Activated B cell treated with CpG ODN at 0.5 μM for 24 hours (primary cell): Measurements from ENCODE around the gene FRA10AC1. TPM values are rescaled to one million over a fixed set of nuclear protein-coding genes. Genes with fewer than 3 reads are reported as not detected.

Experiments
- ATAC-seq: fragments of 200-7000 bp; cut with Tn5 transposase; one replicate; pipeline ENCODE4 v1.10.0; 2021; ENCODE audit warnings: low read depth, mild to moderate bottlenecking, moderate library complexity
- CTCF ChIA-PET: fragments of 350-600 bp; sonication (Branson Sonifier 250); formaldehyde crosslinking; loops from one replicate; lab custom pipeline; 2021; ENCODE audit warnings: antibody characterized with exemption; lab: Charles Lee
- POLR2A ChIA-PET: fragments of 350-600 bp; sonication (Branson Sonifier 250); formaldehyde crosslinking; loops from one replicate; lab custom pipeline; 2021; ENCODE audit warnings: antibody characterized with exemption; lab: Charles Lee
- DNase-seq: peaks from one replicate; pipeline ENCODE4 v3.0.0; 2022
- H3K27ac Mint-ChIP-seq: one replicate; pipeline ENCODE4 v1.8.0; 2020; ENCODE audit warnings: mixed read lengths
- H3K27me3 Mint-ChIP-seq: one replicate; pipeline ENCODE4 v1.8.0; 2021; ENCODE audit warnings: mixed read lengths
- H3K36me3 Mint-ChIP-seq: one replicate; pipeline ENCODE4 v1.8.0; 2021; ENCODE audit warnings: low read depth, mixed read lengths
- H3K4me1 Mint-ChIP-seq: one replicate; pipeline ENCODE4 v1.8.0; 2021; ENCODE audit warnings: mixed read lengths
- H3K4me3 Mint-ChIP-seq: one replicate; pipeline ENCODE4 v1.8.0; 2020; ENCODE audit warnings: mild to moderate bottlenecking, mixed read lengths
- H3K9me3 Mint-ChIP-seq: one replicate; pipeline ENCODE4 v1.8.0; 2020; ENCODE audit warnings: mixed read lengths
- CTCF ChIP-seq: fragments of 200-600 bp; IDR thresholded peaks from one replicate; pipeline ENCODE4 v1.8.0; 2022; ENCODE audit warnings: antibody characterized with exemption, mild to moderate bottlenecking
- intact Hi-C: fragments of 100-400 bp; cut with micrococcal nuclease; formaldehyde crosslinking; loops from one replicate; pipeline ENCODE4 v1.15.1; 2024
- total RNA-seq: library from RNA; stranded (reverse); gene quantifications from 2 replicates; pipeline ENCODE4 v1.2.3, GENCODE V29; 2022

FRA10AC1 gene
- total RNA-seq, 1 donor from 2014 or later = 24.8 TPM

GRCh38 chr10:93671042-93671441 is 31.4 kb downstream of the FRA10AC1 start:
- H3K27ac Mint-ChIP-seq = no peak overlapping the region
- CTCF ChIA-PET = no interaction called here
- H3K9me3 Mint-ChIP-seq = no peaks in the 10 kb centered on the region
- no peak for TF ChIP-seq CTCF
- peaks cover 72% of the 10 kb centered on the region for H3K36me3 Mint-ChIP-seq
- intact Hi-C loops = no loop called here
- DNase-seq (no peak), ATAC-seq (no peak)
- POLR2A ChIA-PET = no interaction called here
- no peaks in the 10 kb centered on the region for H3K27me3 Mint-ChIP-seq
- H3K4me1 Mint-ChIP-seq = no peaks in the 10 kb centered on the region
- H3K4me3 Mint-ChIP-seq = no peak overlapping the region

GRCh38 chr10:93670372-93670771 is 32.0 kb downstream of the FRA10AC1 start:
- no peak for DNase-seq
- H3K4me1 Mint-ChIP-seq = no peaks in the 10 kb centered on the region
- no peaks in the 10 kb centered on the region for H3K27me3 Mint-ChIP-seq
- H3K27ac Mint-ChIP-seq = no peak overlapping the region
- H3K9me3 Mint-ChIP-seq = no peaks in the 10 kb centered on the region
- TF ChIP-seq CTCF = no peak
- no peak for ATAC-seq
- ChIA-PET CTCF (no interaction called here), POLR2A (no interaction called here)
- H3K4me3 Mint-ChIP-seq = no peak overlapping the region
- peaks cover 65% of the 10 kb centered on the region for H3K36me3 Mint-ChIP-seq
- intact Hi-C loops = no loop called here

DNA sequence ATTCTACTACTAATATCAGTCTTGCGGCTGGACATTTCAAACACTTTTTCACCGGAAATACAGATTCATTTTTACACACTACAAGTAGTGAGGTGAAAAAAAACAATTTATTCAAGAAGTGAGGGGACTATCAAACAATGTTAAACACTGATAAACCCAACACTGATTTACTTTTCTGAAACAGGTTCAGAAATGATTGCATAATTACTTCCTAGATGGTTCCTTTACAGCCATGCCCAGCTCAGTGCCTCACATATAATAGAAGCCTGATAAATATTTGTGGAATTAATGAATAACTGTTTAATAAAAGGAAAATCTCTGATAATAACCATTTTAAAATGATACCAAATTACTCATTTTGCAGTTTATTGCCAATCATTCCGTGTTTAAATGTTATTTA is 34.6 kb downstream of the FRA10AC1 start:
- no peaks in the 10 kb centered on the region for H3K27me3 Mint-ChIP-seq
- no peaks in the 10 kb centered on the region for H3K9me3 Mint-ChIP-seq
- ChIA-PET CTCF (no interaction called here), POLR2A (no interaction called here)
- intact Hi-C loops = no loop called here
- H3K4me1 Mint-ChIP-seq = no peaks in the 10 kb centered on the region
- no peak overlapping the region for H3K27ac Mint-ChIP-seq
- no peak for DNase-seq
- H3K4me3 Mint-ChIP-seq = no peak overlapping the region
- no peak for TF ChIP-seq CTCF
- ATAC-seq = no peak
- H3K36me3 Mint-ChIP-seq = peaks cover 59% of the 10 kb centered on the region

DNA sequence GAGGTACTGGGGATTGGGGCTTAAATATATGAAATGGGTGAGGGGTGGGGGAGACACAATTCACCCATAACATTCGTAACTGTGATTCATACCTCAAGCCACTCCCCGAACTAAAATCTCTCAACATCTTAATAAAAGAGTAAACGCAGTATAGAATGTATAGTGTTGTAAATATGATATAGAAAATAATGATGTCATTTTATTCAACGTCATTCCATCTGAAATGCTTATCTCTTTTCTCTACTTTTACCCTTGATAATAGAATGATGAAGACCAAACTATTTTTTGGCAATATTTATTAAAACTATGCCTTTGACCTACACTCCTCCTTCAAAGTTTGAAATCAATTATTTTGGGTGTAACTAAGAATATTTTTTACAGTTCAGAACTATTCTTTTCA is 36.4 kb downstream of the FRA10AC1 start:
- Mint-ChIP-seq H3K9me3 (no peaks in the 10 kb centered on the region), H3K27me3 (no peaks in the 10 kb centered on the region), H3K27ac (no peak overlapping the region), H3K36me3 (peaks cover 58% of the 10 kb centered on the region), H3K4me1 (no peaks in the 10 kb centered on the region), H3K4me3 (no peak overlapping the region)
- ChIA-PET POLR2A (no interaction called here), CTCF (no interaction called here)
- DNase-seq (no peak), ATAC-seq (no peak)
- no peak for TF ChIP-seq CTCF
- intact Hi-C loops = no loop called here

GRCh38 chr10:93657757-93658156 is 44.6 kb downstream of the FRA10AC1 start:
- H3K4me1 Mint-ChIP-seq = no peaks in the 10 kb centered on the region
- POLR2A ChIA-PET = no interaction called here
- intact Hi-C loops = no loop called here

More at GRCh38 chr10:93657757-93658156, 44.6 kb downstream of the FRA10AC1 start:
- no peak overlapping the region for H3K4me3 Mint-ChIP-seq
- no peak for DNase-seq
- H3K36me3 Mint-ChIP-seq = peaks cover 21% of the 10 kb centered on the region
- H3K27me3 Mint-ChIP-seq = no peaks in the 10 kb centered on the region
- ATAC-seq = no peak
- no peaks in the 10 kb centered on the region for H3K9me3 Mint-ChIP-seq
- CTCF ChIA-PET = interaction anchor here (1.4 kb wide), 1 partner anchor 12 kb away, joined by 3 read pairs; no protein-coding TSS in a partner anchor
- H3K27ac Mint-ChIP-seq = no peak overlapping the region
- no peak for TF ChIP-seq CTCF
